ENCODE data around the gene PTGFR.

Gene PTGFR

GRCh38 chr1:78497201-78497600 is 6.4 kb downstream of the PTGFR start:
- ATAC-seq: no peak
- TF ChIP-seq RARB (CRISPR knock-in tag; IDR thresholded peaks at IDR 0.05) (no peak), SNAI2 (CRISPR knock-in tag; IDR thresholded peaks at IDR 0.05) (no peak), ZNF565 (CRISPR knock-in tag; conservative IDR thresholded peaks at IDR 0.05; ENCODE audit: low read depth) (no peak), ZFP30 (CRISPR knock-in tag; IDR thresholded peaks at IDR 0.05) (no peak), TOX (CRISPR knock-in tag; IDR thresholded peaks at IDR 0.05; ENCODE audit: borderline replicate concordance) (no peak), ZNF70 (CRISPR knock-in tag; IDR thresholded peaks at IDR 0.05) (no peak), ZFP3 (CRISPR knock-in tag; IDR thresholded peaks at IDR 0.05) (no peak), ISL1 (CRISPR knock-in tag; IDR thresholded peaks at IDR 0.05) (no peak), CREB5 (CRISPR knock-in tag; IDR thresholded peaks at IDR 0.05; ENCODE audit: low read depth) (no peak), TCF4 (CRISPR knock-in tag; IDR thresholded peaks at IDR 0.05; ENCODE audit: borderline replicate concordance) (no peak), PPARA (CRISPR knock-in tag; IDR thresholded peaks at IDR 0.05; ENCODE audit: borderline replicate concordance) (no peak), OSR1 (CRISPR knock-in tag; IDR thresholded peaks at IDR 0.05) (no peak), BACH2 (CRISPR knock-in tag; IDR thresholded peaks at IDR 0.05; ENCODE audit: borderline replicate concordance) (no peak), TSHZ2 (CRISPR knock-in tag; IDR thresholded peaks at IDR 0.05) (no peak)

GRCh38 chr1:78500529-78500928 is 9.8 kb downstream of the PTGFR start:
- no peak for ATAC-seq
- no peak for TF ChIP-seq OSR1 (CRISPR knock-in tag; IDR thresholded peaks at IDR 0.05)
- no peak for TF ChIP-seq ZFP3 (CRISPR knock-in tag; IDR thresholded peaks at IDR 0.05)
- no peak for TF ChIP-seq ARNTL (CRISPR knock-in tag; IDR thresholded peaks at IDR 0.05; ENCODE audit: borderline replicate concordance, low read depth)

GRCh38 chr1:78501203-78501602 is 10.4 kb downstream of the PTGFR start:
- TF ChIP-seq ISL1 (CRISPR knock-in tag; IDR thresholded peaks at IDR 0.05): no peak
- no peak for TF ChIP-seq CREB5 (CRISPR knock-in tag; IDR thresholded peaks at IDR 0.05; ENCODE audit: low read depth)
- no peak for TF ChIP-seq RARB (CRISPR knock-in tag; IDR thresholded peaks at IDR 0.05)
- no peak for TF ChIP-seq POU6F1 (CRISPR knock-in tag; IDR thresholded peaks at IDR 0.05; ENCODE audit: borderline replicate concordance, low read depth)
- TF ChIP-seq ARNTL (CRISPR knock-in tag; IDR thresholded peaks at IDR 0.05; ENCODE audit: borderline replicate concordance, low read depth): no peak
- no peak for TF ChIP-seq TSHZ2 (CRISPR knock-in tag; IDR thresholded peaks at IDR 0.05)
- TF ChIP-seq BACH2 (CRISPR knock-in tag; IDR thresholded peaks at IDR 0.05; ENCODE audit: borderline replicate concordance): no peak
- no peak for TF ChIP-seq PPARA (CRISPR knock-in tag; IDR thresholded peaks at IDR 0.05; ENCODE audit: borderline replicate concordance)
- no peak for TF ChIP-seq CSDC2 (CRISPR knock-in tag; IDR thresholded peaks at IDR 0.05)
- TF ChIP-seq GLIS3 (CRISPR knock-in tag; IDR thresholded peaks at IDR 0.05): no peak
- ATAC-seq: no peak

All from SK-N-SH treated with all-trans-retinoic acid at 6 μM for 48 hours (cell line).